ENCODE measurements around the gene PQBP1.

PQBP1 gene

GRCh38 chrX:48904180-48904579, 6.5 kb downstream of the PQBP1 start:
- Histone ChIP-seq H3K36me3 (ENCODE audit: control insufficient read depth in 2 of 2, insufficient read depth in 1 of 2, low read length in 2 of 2) (peaks cover 15 to 78% of the 10 kb centered on the region in 2 experiments; a peak in 2 of 3 replicates), H3K27ac (ENCODE audit: extremely low read depth, low read depth, low read length) (no peak overlapping the region), H3K9me3 (ENCODE audit: control insufficient read depth, insufficient read depth, low read depth, low read length) (no peaks in the 10 kb centered on the region), H3K4me3 (ENCODE audit: low read depth, low read length) (no peak overlapping the region), H3K4me1 (ENCODE audit: control insufficient read depth, insufficient read depth, low read length) (no peaks in the 10 kb centered on the region)
- CTCF ChIA-PET: interaction anchor here (0.7 to 1.0 kb wide), 2 partner anchors 255 to 284 kb away, joined by 5 to 8 read pairs; no protein-coding TSS in a partner anchor
- POLR2A ChIA-PET: interaction anchor here (0.7 to 2.8 kb wide), 2 partner anchors 13 to 337 kb away, joined by 3 to 10 read pairs; no protein-coding TSS in a partner anchor
- TF ChIP-seq KLF7 (tag by site-specific recombination; IDR thresholded peaks at IDR 0.05; ENCODE audit: borderline replicate concordance) (no peak), ZNF629 (tag by site-specific recombination; IDR thresholded peaks at IDR 0.05) (no peak), ZNF776 (tag by site-specific recombination; IDR thresholded peaks at IDR 0.05; ENCODE audit: borderline replicate concordance) (no peak), ZNF214 (tag by site-specific recombination; IDR thresholded peaks at IDR 0.05; ENCODE audit: borderline replicate concordance) (no peak), ZNF324 (tag by site-specific recombination; IDR thresholded peaks at IDR 0.05) (no peak), ZBTB17 (tag by site-specific recombination; IDR thresholded peaks at IDR 0.05) (no peak)

GRCh38 chrX:48904626-48905025, 6.9 kb downstream of the PQBP1 start:
- H3K27ac ChIP-seq (ENCODE audit: extremely low read depth, low read depth, low read length): no peak overlapping the region
- CTCF ChIA-PET: interaction anchor here (0.7 kb wide), 1 partner anchor 284 kb away, joined by 8 read pairs; no protein-coding TSS in a partner anchor
- POLR2A ChIA-PET: interaction anchor here (2.8 kb wide), 1 partner anchor 13 kb away, joined by 10 read pairs; no protein-coding TSS in a partner anchor
- H3K36me3 ChIP-seq (ENCODE audit: control insufficient read depth in 2 of 2, insufficient read depth in 1 of 2, low read length in 2 of 2): peaks cover 12 to 77% of the 10 kb centered on the region in 2 experiments; a peak in 2 of 3 replicates
- no peak overlapping the region for H3K4me3 ChIP-seq (ENCODE audit: low read depth, low read length)
- no peaks in the 10 kb centered on the region for H3K4me1 ChIP-seq (ENCODE audit: control insufficient read depth, insufficient read depth, low read length)
- no peaks in the 10 kb centered on the region for H3K9me3 ChIP-seq (ENCODE audit: control insufficient read depth, insufficient read depth, low read depth, low read length)
- TF ChIP-seq ZBTB44 (tag by site-specific recombination; IDR thresholded peaks at IDR 0.05) (no peak), ZNF549 (tag by site-specific recombination; IDR thresholded peaks at IDR 0.05) (no peak), ZNF558 (tag by site-specific recombination; IDR thresholded peaks at IDR 0.05) (no peak), ZNF121 (tag by site-specific recombination; IDR thresholded peaks at IDR 0.05) (no peak), ZNF837 (tag by site-specific recombination; IDR thresholded peaks at IDR 0.05) (no peak), ZNF843 (tag by site-specific recombination; IDR thresholded peaks at IDR 0.05) (no peak)
- TF ChIP-seq, protein P1, sequence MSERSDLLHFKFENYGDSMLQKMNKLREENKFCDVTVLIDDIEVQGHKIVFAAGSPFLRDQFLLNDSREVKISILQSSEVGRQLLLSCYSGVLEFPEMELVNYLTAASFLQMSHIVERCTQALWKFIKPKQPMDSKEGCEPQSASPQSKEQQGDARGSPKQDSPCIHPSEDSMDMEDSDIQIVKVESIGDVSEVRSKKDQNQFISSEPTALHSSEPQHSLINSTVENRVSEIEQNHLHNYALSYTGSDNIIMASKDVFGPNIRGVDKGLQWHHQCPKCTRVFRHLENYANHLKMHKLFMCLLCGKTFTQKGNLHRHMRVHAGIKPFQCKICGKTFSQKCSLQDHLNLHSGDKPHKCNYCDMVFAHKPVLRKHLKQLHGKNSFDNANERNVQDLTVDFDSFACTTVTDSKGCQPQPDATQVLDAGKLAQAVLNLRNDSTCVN (tag by site-specific recombination; optimal IDR thresholded peaks at IDR 0.05): no peak

GRCh38 chrX:48905090-48905790, 7.5 kb downstream of the PQBP1 start:
- POLR2A ChIA-PET: interaction anchor here (2.5 kb wide), 1 partner anchor 8 kb away, joined by 10 read pairs; the partner anchor contains the start of genes PQBP1 and TIMM17B
- Histone ChIP-seq H3K4me1 (ENCODE audit: control insufficient read depth, insufficient read depth, low read length) (no peaks in the 10 kb centered on the region), H3K9me3 (ENCODE audit: control insufficient read depth, insufficient read depth, low read depth, low read length) (no peaks in the 10 kb centered on the region), H3K4me3 (ENCODE audit: low read depth, low read length) (no peak overlapping the region), H3K36me3 (ENCODE audit: control insufficient read depth in 2 of 2, insufficient read depth in 1 of 2, low read length in 2 of 2) (peaks cover 8 to 77% of the 10 kb centered on the region in 2 experiments; a peak in 2 of 3 replicates), H3K27ac (ENCODE audit: extremely low read depth, low read depth, low read length) (no peak overlapping the region)
- CTCF ChIA-PET: no interaction called here
- no peak for TF ChIP-seq ZBTB7A (tag by site-specific recombination; IDR thresholded peaks at IDR 0.05; ENCODE audit: low read depth)
- no peak for TF ChIP-seq ZNF140 (tag by site-specific recombination; IDR thresholded peaks at IDR 0.05)
- TF ChIP-seq ZFP41 (tag by site-specific recombination; IDR thresholded peaks at IDR 0.05; ENCODE audit: borderline replicate concordance): no peak
- TF ChIP-seq, protein P2, sequence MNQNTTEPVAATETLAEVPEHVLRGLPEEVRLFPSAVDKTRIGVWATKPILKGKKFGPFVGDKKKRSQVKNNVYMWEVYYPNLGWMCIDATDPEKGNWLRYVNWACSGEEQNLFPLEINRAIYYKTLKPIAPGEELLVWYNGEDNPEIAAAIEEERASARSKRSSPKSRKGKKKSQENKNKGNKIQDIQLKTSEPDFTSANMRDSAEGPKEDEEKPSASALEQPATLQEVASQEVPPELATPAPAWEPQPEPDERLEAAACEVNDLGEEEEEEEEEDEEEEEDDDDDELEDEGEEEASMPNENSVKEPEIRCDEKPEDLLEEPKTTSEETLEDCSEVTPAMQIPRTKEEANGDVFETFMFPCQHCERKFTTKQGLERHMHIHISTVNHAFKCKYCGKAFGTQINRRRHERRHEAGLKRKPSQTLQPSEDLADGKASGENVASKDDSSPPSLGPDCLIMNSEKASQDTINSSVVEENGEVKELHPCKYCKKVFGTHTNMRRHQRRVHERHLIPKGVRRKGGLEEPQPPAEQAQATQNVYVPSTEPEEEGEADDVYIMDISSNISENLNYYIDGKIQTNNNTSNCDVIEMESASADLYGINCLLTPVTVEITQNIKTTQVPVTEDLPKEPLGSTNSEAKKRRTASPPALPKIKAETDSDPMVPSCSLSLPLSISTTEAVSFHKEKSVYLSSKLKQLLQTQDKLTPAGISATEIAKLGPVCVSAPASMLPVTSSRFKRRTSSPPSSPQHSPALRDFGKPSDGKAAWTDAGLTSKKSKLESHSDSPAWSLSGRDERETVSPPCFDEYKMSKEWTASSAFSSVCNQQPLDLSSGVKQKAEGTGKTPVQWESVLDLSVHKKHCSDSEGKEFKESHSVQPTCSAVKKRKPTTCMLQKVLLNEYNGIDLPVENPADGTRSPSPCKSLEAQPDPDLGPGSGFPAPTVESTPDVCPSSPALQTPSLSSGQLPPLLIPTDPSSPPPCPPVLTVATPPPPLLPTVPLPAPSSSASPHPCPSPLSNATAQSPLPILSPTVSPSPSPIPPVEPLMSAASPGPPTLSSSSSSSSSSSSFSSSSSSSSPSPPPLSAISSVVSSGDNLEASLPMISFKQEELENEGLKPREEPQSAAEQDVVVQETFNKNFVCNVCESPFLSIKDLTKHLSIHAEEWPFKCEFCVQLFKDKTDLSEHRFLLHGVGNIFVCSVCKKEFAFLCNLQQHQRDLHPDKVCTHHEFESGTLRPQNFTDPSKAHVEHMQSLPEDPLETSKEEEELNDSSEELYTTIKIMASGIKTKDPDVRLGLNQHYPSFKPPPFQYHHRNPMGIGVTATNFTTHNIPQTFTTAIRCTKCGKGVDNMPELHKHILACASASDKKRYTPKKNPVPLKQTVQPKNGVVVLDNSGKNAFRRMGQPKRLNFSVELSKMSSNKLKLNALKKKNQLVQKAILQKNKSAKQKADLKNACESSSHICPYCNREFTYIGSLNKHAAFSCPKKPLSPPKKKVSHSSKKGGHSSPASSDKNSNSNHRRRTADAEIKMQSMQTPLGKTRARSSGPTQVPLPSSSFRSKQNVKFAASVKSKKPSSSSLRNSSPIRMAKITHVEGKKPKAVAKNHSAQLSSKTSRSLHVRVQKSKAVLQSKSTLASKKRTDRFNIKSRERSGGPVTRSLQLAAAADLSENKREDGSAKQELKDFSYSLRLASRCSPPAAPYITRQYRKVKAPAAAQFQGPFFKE (tag by site-specific recombination; IDR thresholded peaks at IDR 0.05; ENCODE audit: borderline replicate concordance): no peak
- no peak for TF ChIP-seq YY1 (tag by site-specific recombination; IDR thresholded peaks at IDR 0.05)
- no peak for TF ChIP-seq ZNF626 (tag by site-specific recombination; IDR thresholded peaks at IDR 0.05)
- no peak for TF ChIP-seq ZSCAN4 (tag by site-specific recombination; IDR thresholded peaks at IDR 0.05)
- no peak for TF ChIP-seq ZNF223 (tag by site-specific recombination; IDR thresholded peaks at IDR 0.05)
